Panc1 (cell line): ENCODE results near the gene ESAM. TPM values are rescaled to one million over a fixed set of nuclear protein-coding genes. Genes with fewer than 3 reads are reported as not detected.

ENCODE experiments used
- ATAC-seq: fragments of 200-7000 bp; cut with Tn5 transposase; 2 replicates; pipeline ENCODE4 v1.9.1; 2020; ENCODE audit warnings: mild to moderate bottlenecking, moderate library complexity
- BruUV-seq: library from RNA; stranded (reverse); fragments of 400-500 nt; replicated peaks from 2 replicates; lab custom pipeline; 2021; lab: Mats Ljungman, UMichigan
- CTCF ChIA-PET: fragments of 300-600 bp; sonication (Branson Sonifier 250); formaldehyde crosslinking; loops from one replicate; lab custom pipeline; 2022; ENCODE audit warnings: antibody characterized with exemption; lab: Charles Lee
- POLR2A ChIA-PET: fragments of 300-600 bp; sonication (Branson Sonifier 250); formaldehyde crosslinking; loops from one replicate; lab custom pipeline; 2022; ENCODE audit warnings: antibody characterized with exemption; lab: Charles Lee
- DNase-seq: peaks from one replicate; pipeline ENCODE4 v3.0.0-alpha.2; 2010; ENCODE audit warnings: low read depth, low spot score
- H3K27ac ChIP-seq: 2 replicates; pipeline ENCODE4 v1.5.1; 2011; ENCODE audit warnings: mild to moderate bottlenecking, low read length, inconsistent platforms
- H3K27me3 ChIP-seq: fragments of 200-500 bp; sonication (Bioruptor generic); 2 replicates; pipeline ENCODE4 v1.6.0; 2014; ENCODE audit warnings: low read length, inconsistent platforms; ENCODE audit not compliant: control insufficient read depth, insufficient read depth
- H3K36me3 ChIP-seq: fragments of 200-500 bp; sonication (Bioruptor generic); 2 replicates; pipeline ENCODE4 v1.5.1; 2014; ENCODE audit warnings: inconsistent platforms, mild to moderate bottlenecking, low read length, moderate library complexity; ENCODE audit not compliant: control insufficient read depth, insufficient read depth
- H3K4me1 ChIP-seq: 2 replicates; pipeline ENCODE4 v1.5.1; 2011; ENCODE audit warnings: inconsistent platforms, mild to moderate bottlenecking, low read length, moderate library complexity; ENCODE audit not compliant: control insufficient read depth, insufficient read depth
- H3K4me3 ChIP-seq, 2 experiments: 2 replicates each; pipeline ENCODE4 v1.5.1; 2011 to 2012; ENCODE audit warnings: low read depth in 2 of 2, low read length in 2 of 2, mild to moderate bottlenecking in 2 of 2, inconsistent platforms in 1 of 2, moderate library complexity in 1 of 2
- H3K9me3 ChIP-seq: fragments of 200-500 bp; sonication (Bioruptor generic); 2 replicates; pipeline ENCODE4 v1.5.1; 2014; ENCODE audit warnings: low read depth, mild to moderate bottlenecking, inconsistent platforms, low read length, moderate library complexity; ENCODE audit not compliant: control insufficient read depth, insufficient read depth
- POLR2AphosphoS5 ChIP-seq: IDR thresholded peaks from 2 replicates; pipeline ENCODE4 v1.6.1; 2012; ENCODE audit warnings: mild to moderate bottlenecking, low read depth, low read length, moderate library complexity
- SIN3A ChIP-seq: IDR thresholded peaks from 2 replicates; pipeline ENCODE4 v1.6.1; 2012; ENCODE audit warnings: low read depth, mild to moderate bottlenecking, low read length, moderate library complexity, borderline replicate concordance; ENCODE audit not compliant: insufficient read depth
- TCF7L2 ChIP-seq: IDR thresholded peaks from 2 replicates; pipeline ENCODE4 v1.6.1; 2011; ENCODE audit warnings: mild to moderate bottlenecking, low read depth, low read length, inconsistent platforms
- in situ Hi-C: cut with HindIII; loops from 2 replicates; pipeline ENCODE4 v1.10.0; 2016; ENCODE audit warnings: low sequenced_read_pairs, low pct_unique_long_range_greater_than_20kb
- intact Hi-C: fragments of 100-400 bp; cut with micrococcal nuclease; formaldehyde crosslinking; loops from one replicate; pipeline ENCODE4 v1.10.0; 2022; ENCODE audit not compliant: unreplicated experiment
- total RNA-seq: library from RNA; stranded (reverse); gene quantifications from one replicate; pipeline ENCODE4 v1.2.1, GENCODE V29; 2021; ENCODE audit not compliant: unreplicated experiment
- TF ChIP-seq, protein P1 (sequence below): fragments of 450-650 bp; IDR thresholded peaks from 2 replicates; pipeline ENCODE4 v1.5.1; 2017; ENCODE audit warnings: mild to moderate bottlenecking
- TF ChIP-seq, protein P2 (sequence below), 2 experiments: IDR thresholded peaks; 2 replicates each; pipeline ENCODE4 v1.6.1; 2011 to 2012; ENCODE audit warnings: low read depth in 2 of 2, control low read depth in 1 of 2, low read length in 1 of 2, mild to moderate bottlenecking in 1 of 2, moderate library complexity in 1 of 2; ENCODE audit not compliant: insufficient read depth in 1 of 2

The ESAM gene
- total RNA-seq, 1 experiment from 2014 or later, result 1.6 TPM

GRCh38 chr11:124753205-124753604 is 8.9 kb downstream of the ESAM start:
- DNase-seq, result no peak
- in situ Hi-C loops (no loop called here), intact Hi-C loops (no loop called here)

DNA sequence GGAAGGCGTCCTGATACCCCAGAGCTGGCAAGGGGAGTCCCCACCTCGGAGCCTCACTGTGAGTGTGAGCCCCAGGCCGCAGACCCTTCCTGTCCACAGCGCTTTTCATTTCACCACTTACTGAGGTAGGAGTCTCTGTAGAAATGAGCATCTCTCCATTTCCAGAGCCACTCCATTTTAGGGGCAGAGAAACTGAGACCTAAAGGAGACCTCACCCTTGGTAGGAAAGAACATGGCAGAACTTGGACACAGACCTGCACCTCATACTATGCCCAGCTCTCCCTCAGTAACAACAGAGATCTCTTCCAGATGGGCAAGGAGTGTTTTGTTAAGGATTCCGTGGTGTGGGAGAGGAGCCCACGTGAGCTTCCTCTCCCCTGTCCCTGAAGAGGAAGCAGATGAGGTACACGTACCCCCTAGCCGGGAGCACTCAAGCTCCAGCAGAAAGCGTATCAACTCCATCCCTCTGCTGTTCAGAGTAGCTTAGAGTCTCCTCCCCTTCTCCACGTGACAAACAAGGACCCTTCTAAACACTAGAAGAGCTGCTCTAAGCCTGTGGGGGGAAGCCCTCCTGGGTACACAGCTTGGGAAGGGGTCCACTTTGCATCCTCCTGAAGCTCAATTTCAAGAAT is 9.5 kb downstream of the ESAM start:
- H3K27me3 ChIP-seq, result no peaks in the 10 kb centered on the region
- no peak for DNase-seq
- intact Hi-C loops, result no loop called here
- H3K36me3 ChIP-seq, result no peaks in the 10 kb centered on the region
- no peaks in the 10 kb centered on the region for H3K4me1 ChIP-seq
- no TSS peak for BruUV-seq
- CTCF ChIA-PET, result no interaction called here
- no peak overlapping the region for H3K27ac ChIP-seq
- POLR2A ChIA-PET, result interaction anchor here (0.6 kb wide), 1 partner anchor 26 kb away, joined by 3 read pairs; no protein-coding TSS in a partner anchor
- H3K4me3 ChIP-seq, result no peak overlapping the region
- ATAC-seq, result no peak
- no peaks in the 10 kb centered on the region for H3K9me3 ChIP-seq
- TF ChIP-seq, protein P1, sequence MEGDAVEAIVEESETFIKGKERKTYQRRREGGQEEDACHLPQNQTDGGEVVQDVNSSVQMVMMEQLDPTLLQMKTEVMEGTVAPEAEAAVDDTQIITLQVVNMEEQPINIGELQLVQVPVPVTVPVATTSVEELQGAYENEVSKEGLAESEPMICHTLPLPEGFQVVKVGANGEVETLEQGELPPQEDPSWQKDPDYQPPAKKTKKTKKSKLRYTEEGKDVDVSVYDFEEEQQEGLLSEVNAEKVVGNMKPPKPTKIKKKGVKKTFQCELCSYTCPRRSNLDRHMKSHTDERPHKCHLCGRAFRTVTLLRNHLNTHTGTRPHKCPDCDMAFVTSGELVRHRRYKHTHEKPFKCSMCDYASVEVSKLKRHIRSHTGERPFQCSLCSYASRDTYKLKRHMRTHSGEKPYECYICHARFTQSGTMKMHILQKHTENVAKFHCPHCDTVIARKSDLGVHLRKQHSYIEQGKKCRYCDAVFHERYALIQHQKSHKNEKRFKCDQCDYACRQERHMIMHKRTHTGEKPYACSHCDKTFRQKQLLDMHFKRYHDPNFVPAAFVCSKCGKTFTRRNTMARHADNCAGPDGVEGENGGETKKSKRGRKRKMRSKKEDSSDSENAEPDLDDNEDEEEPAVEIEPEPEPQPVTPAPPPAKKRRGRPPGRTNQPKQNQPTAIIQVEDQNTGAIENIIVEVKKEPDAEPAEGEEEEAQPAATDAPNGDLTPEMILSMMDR, result no peak
- TF ChIP-seq TCF7L2, result no peak
- TF ChIP-seq, protein P2, sequence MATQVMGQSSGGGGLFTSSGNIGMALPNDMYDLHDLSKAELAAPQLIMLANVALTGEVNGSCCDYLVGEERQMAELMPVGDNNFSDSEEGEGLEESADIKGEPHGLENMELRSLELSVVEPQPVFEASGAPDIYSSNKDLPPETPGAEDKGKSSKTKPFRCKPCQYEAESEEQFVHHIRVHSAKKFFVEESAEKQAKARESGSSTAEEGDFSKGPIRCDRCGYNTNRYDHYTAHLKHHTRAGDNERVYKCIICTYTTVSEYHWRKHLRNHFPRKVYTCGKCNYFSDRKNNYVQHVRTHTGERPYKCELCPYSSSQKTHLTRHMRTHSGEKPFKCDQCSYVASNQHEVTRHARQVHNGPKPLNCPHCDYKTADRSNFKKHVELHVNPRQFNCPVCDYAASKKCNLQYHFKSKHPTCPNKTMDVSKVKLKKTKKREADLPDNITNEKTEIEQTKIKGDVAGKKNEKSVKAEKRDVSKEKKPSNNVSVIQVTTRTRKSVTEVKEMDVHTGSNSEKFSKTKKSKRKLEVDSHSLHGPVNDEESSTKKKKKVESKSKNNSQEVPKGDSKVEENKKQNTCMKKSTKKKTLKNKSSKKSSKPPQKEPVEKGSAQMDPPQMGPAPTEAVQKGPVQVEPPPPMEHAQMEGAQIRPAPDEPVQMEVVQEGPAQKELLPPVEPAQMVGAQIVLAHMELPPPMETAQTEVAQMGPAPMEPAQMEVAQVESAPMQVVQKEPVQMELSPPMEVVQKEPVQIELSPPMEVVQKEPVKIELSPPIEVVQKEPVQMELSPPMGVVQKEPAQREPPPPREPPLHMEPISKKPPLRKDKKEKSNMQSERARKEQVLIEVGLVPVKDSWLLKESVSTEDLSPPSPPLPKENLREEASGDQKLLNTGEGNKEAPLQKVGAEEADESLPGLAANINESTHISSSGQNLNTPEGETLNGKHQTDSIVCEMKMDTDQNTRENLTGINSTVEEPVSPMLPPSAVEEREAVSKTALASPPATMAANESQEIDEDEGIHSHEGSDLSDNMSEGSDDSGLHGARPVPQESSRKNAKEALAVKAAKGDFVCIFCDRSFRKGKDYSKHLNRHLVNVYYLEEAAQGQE (IDR thresholded peaks at IDR 0.05; ENCODE audit: insufficient read depth in 1 of 2, low read depth in 2 of 2, low read length in 1 of 2), result no peak
- no peak for TF ChIP-seq POLR2AphosphoS5
- TF ChIP-seq SIN3A, result no peak
- in situ Hi-C loops, result no loop called here

More at GRCh38 chr11:124753205-124753604, 8.9 kb downstream of the ESAM start:
- TF ChIP-seq, protein P1, result no peak
- TF ChIP-seq POLR2AphosphoS5 (no peak), TCF7L2 (no peak), SIN3A (no peak)
- TF ChIP-seq, protein P2 (IDR thresholded peaks at IDR 0.05; ENCODE audit: insufficient read depth in 1 of 2, low read depth in 2 of 2, low read length in 1 of 2), result no peak
- Histone ChIP-seq H3K4me3 (no peak overlapping the region), H3K27me3 (no peaks in the 10 kb centered on the region), H3K9me3 (no peaks in the 10 kb centered on the region), H3K36me3 (no peaks in the 10 kb centered on the region), H3K27ac (no peak overlapping the region), H3K4me1 (0 out of 2 replicates have a peak, but pooled peaks cover 3% of the 10 kb centered on the region)
- no peak for ATAC-seq
- ChIA-PET CTCF (no interaction called here), POLR2A (no interaction called here)
- no TSS peak for BruUV-seq
